ENCODE data around the gene ODAD4. TPM values are rescaled to one million over a fixed set of nuclear protein-coding genes. Genes with fewer than 3 reads are reported as not detected.

ODAD4 gene
- total RNA-seq, 6 experiments from 2014 or later, result 0.74 to 1.8 (median 0.97) TPM

Other genes with a start within 250 kb of the ODAD4 start
- gene EIF1, start 241.7 kb upstream of the ODAD4 start, total RNA-seq (2021; fragmentation: NEBNext Ultra II Directional; extraction: Animal tissue kit (Norgen Biotek cat#: 25700)), result 100 to 1,000 TPM; 723 to 810 (median 781) TPM
- gene GAST, start 218.3 kb upstream of the ODAD4 start, total RNA-seq (2021; fragmentation: NEBNext Ultra II Directional; extraction: Animal tissue kit (Norgen Biotek cat#: 25700)), result not detected
- under 1 TPM in 2 of 6 experiments, not detected in 4; 0.09 to 0.12 TPM for gene HAP1, start 196.0 kb upstream of the ODAD4 start, total RNA-seq (2021; fragmentation: NEBNext Ultra II Directional; extraction: Animal tissue kit (Norgen Biotek cat#: 25700))
- gene JUP, start 143.9 kb upstream of the ODAD4 start, total RNA-seq (2021; fragmentation: NEBNext Ultra II Directional; extraction: Animal tissue kit (Norgen Biotek cat#: 25700)), result 1 to 10 TPM; 1.5 to 9.1 (median 1.9) TPM
- gene P3H4, start 118.7 kb upstream of the ODAD4 start, total RNA-seq (2021; fragmentation: NEBNext Ultra II Directional; extraction: Animal tissue kit (Norgen Biotek cat#: 25700)), result 10 to 100 TPM; 48.8 to 75.5 (median 50.3) TPM
- 100 to 1,000 TPM; 417 to 500 (median 442) TPM for gene FKBP10, start 117.6 kb upstream of the ODAD4 start, total RNA-seq (2021; fragmentation: NEBNext Ultra II Directional; extraction: Animal tissue kit (Norgen Biotek cat#: 25700))
- gene NT5C3B, start 94.4 kb upstream of the ODAD4 start, total RNA-seq (2021; fragmentation: NEBNext Ultra II Directional; extraction: Animal tissue kit (Norgen Biotek cat#: 25700)), result 10 to 100 TPM; 33.9 to 55.2 (median 37.3) TPM
- gene KLHL10, start 92.8 kb upstream of the ODAD4 start, total RNA-seq (2021; fragmentation: NEBNext Ultra II Directional; extraction: Animal tissue kit (Norgen Biotek cat#: 25700)), result not detected
- gene KLHL11, start 65.2 kb upstream of the ODAD4 start, total RNA-seq (2021; fragmentation: NEBNext Ultra II Directional; extraction: Animal tissue kit (Norgen Biotek cat#: 25700)), result 10 to 100 TPM; 13.4 to 16.2 (median 15.7) TPM
- gene ACLY, start 11.7 kb upstream of the ODAD4 start, total RNA-seq (2021; fragmentation: NEBNext Ultra II Directional; extraction: Animal tissue kit (Norgen Biotek cat#: 25700)), result 100 to 1,000 TPM; 254 to 315 (median 279) TPM
- gene CNP, start 36.2 kb downstream of the ODAD4 start, total RNA-seq (2021; fragmentation: NEBNext Ultra II Directional; extraction: Animal tissue kit (Norgen Biotek cat#: 25700)), result 100 to 1,000 TPM; 105 to 118 (median 111) TPM
- 100 to 1,000 TPM in 3 of 6 experiments, 10 to 100 TPM in 3; 85.0 to 115 (median 100) TPM for gene DNAJC7, start 86.8 kb downstream of the ODAD4 start, total RNA-seq (2021; fragmentation: NEBNext Ultra II Directional; extraction: Animal tissue kit (Norgen Biotek cat#: 25700))
- gene NKIRAS2, start 89.5 kb downstream of the ODAD4 start, total RNA-seq (2021; fragmentation: NEBNext Ultra II Directional; extraction: Animal tissue kit (Norgen Biotek cat#: 25700)), result 10 to 100 TPM; 37.1 to 43.9 (median 40.3) TPM
- under 1 TPM in 4 of 6 experiments, not detected in 2; 0.07 to 0.10 (median 0.08) TPM for gene C17orf113, start 120.0 kb downstream of the ODAD4 start, total RNA-seq (2021; fragmentation: NEBNext Ultra II Directional; extraction: Animal tissue kit (Norgen Biotek cat#: 25700))
- gene ZNF385C, start 167.9 kb downstream of the ODAD4 start, total RNA-seq (2021; fragmentation: NEBNext Ultra II Directional; extraction: Animal tissue kit (Norgen Biotek cat#: 25700)), result not detected
- 1 to 10 TPM; 4.0 to 5.3 (median 4.2) TPM for gene DHX58, start 182.1 kb downstream of the ODAD4 start, total RNA-seq (2021; fragmentation: NEBNext Ultra II Directional; extraction: Animal tissue kit (Norgen Biotek cat#: 25700))
- gene KAT2A, start 190.8 kb downstream of the ODAD4 start, total RNA-seq (2021; fragmentation: NEBNext Ultra II Directional; extraction: Animal tissue kit (Norgen Biotek cat#: 25700)), result 10 to 100 TPM; 21.5 to 36.2 (median 25.3) TPM
- gene HSPB9, start 192.2 kb downstream of the ODAD4 start, total RNA-seq (2021; fragmentation: NEBNext Ultra II Directional; extraction: Animal tissue kit (Norgen Biotek cat#: 25700)), result not detected
- gene RAB5C, start 224.4 kb downstream of the ODAD4 start, total RNA-seq (2021; fragmentation: NEBNext Ultra II Directional; extraction: Animal tissue kit (Norgen Biotek cat#: 25700)), result 100 to 1,000 TPM; 184 to 204 (median 193) TPM

Data from HFFc6 (cell line).